SK-N-SH (cell line): Measurements from ENCODE around the gene FAIM2. TPM values are rescaled to one million over a fixed set of nuclear protein-coding genes. Genes with fewer than 3 reads are reported as not detected.

Source experiments
- CTCF ChIA-PET: fragments of 300-600, 350-600 bp; formaldehyde crosslinking; extraction: SDS; loops from one replicate; lab custom pipeline; 2021; lab: Yijun Ruan, JAX
- POLR2A ChIA-PET: fragments of 350-600 bp; sonication (Branson Sonifier 250); formaldehyde crosslinking; extraction: SDS; loops from one replicate; lab custom pipeline; 2020; ENCODE audit warnings: antibody characterized with exemption, inconsistent platforms; lab: Yijun Ruan, JAX
- DNase-seq: peaks from one replicate; pipeline ENCODE4 v3.0.0; 2012
- H2AFZ ChIP-seq: fragments of 200-600 bp; sonication (generic); 2 replicates; pipeline ENCODE4 v1.8.1; 2016; ENCODE audit warnings: antibody characterized with exemption, mild to moderate bottlenecking, low read depth
- H3F3A ChIP-seq: fragments of 200-600 bp; sonication (generic); replicated peaks from 2 replicates; pipeline ENCODE3; 2016; ENCODE audit warnings: antibody characterized with exemption, mild to moderate bottlenecking; ENCODE audit not compliant: insufficient read depth
- H3K27ac ChIP-seq, 2 experiments: fragments of 200-500 bp in 1 of 2; fragments of 200-600 bp in 1 of 2; sonication (Bioruptor generic) in 1 of 2; sonication (generic), shearing (Covaris generic) in 1 of 2; 2 replicates each; pipeline versions ENCODE4 v1.5.1 to v1.6.1; 2014 to 2016; ENCODE audit warnings: low read depth in 2 of 2, inconsistent platforms in 1 of 2, low read length in 1 of 2, mild to moderate bottlenecking in 1 of 2, mixed read lengths in 1 of 2
- H3K27me3 ChIP-seq: fragments of 200-600 bp; sonication (generic), shearing (Covaris generic); 2 replicates; pipeline ENCODE4 v1.6.1; 2016; ENCODE audit warnings: mixed run types; ENCODE audit not compliant: insufficient read depth
- H3K36me3 ChIP-seq, 2 experiments: fragments of 200-500 bp in 1 of 2; fragments of 200-600 bp in 1 of 2; sonication (Bioruptor generic) in 1 of 2; sonication (generic) in 1 of 2; replicated peaks in 1 of 2; 2 replicates each; pipeline versions ENCODE3 to v1.5.1; 2014 to 2016; ENCODE audit warnings: low read length in 1 of 2, mild to moderate bottlenecking in 1 of 2; ENCODE audit not compliant: insufficient read depth in 2 of 2, control insufficient read depth in 1 of 2
- H3K4me1 ChIP-seq, 2 experiments: fragments of 200-500 bp in 1 of 2; fragments of 200-600 bp in 1 of 2; sonication (Bioruptor generic) in 1 of 2; sonication (generic), shearing (Covaris generic) in 1 of 2; 2 replicates each; pipeline versions ENCODE4 v1.5.1 to v1.6.1; 2014 to 2016; ENCODE audit warnings: low read depth in 1 of 2, low read length in 1 of 2, mixed run types in 1 of 2; ENCODE audit not compliant: insufficient read depth in 2 of 2, control insufficient read depth in 1 of 2
- H3K4me2 ChIP-seq: fragments of 200-600 bp; sonication (generic), shearing (Covaris generic); 2 replicates; pipeline ENCODE4 v1.6.1; 2017; ENCODE audit warnings: mixed run types
- H3K4me3 ChIP-seq, 2 experiments: fragments of 200-500 bp in 1 of 2; fragments of 200-600 bp in 1 of 2; sonication (Bioruptor generic) in 1 of 2; sonication (generic), shearing (Covaris generic) in 1 of 2; 2 replicates each; pipeline versions ENCODE4 v1.5.1 to v1.8.1; 2014 to 2016; ENCODE audit warnings: low read depth in 2 of 2, inconsistent platforms in 1 of 2, low read length in 1 of 2, mild to moderate bottlenecking in 1 of 2, mixed read lengths in 1 of 2, moderate library complexity in 1 of 2
- H3K79me2 ChIP-seq: fragments of 200-600 bp; sonication (generic); 2 replicates; pipeline ENCODE4 v1.8.1; 2017; ENCODE audit warnings: mild to moderate bottlenecking; ENCODE audit not compliant: insufficient read depth
- H3K9ac ChIP-seq: fragments of 200-600 bp; sonication (generic); 2 replicates; pipeline ENCODE4 v1.6.1; 2017; ENCODE audit warnings: mixed run types
- H3K9me2 ChIP-seq: fragments of 200-600 bp; sonication (generic); 2 replicates; pipeline ENCODE4 v1.6.1; 2017; ENCODE audit warnings: mixed run types
- H3K9me3 ChIP-seq: fragments of 200-600 bp; sonication (generic); 2 replicates; pipeline ENCODE4 v1.6.1; 2017; ENCODE audit warnings: mixed run types, mild to moderate bottlenecking, moderate library complexity
- H4K20me1 ChIP-seq: fragments of 200-600 bp; sonication (generic); 2 replicates; pipeline ENCODE4 v1.6.1; 2017; ENCODE audit warnings: mild to moderate bottlenecking, mixed run types; ENCODE audit not compliant: insufficient read depth
- ELF1 ChIP-seq: IDR thresholded peaks from 2 replicates; pipeline ENCODE4 v1.4.0; 2012
- FOSL2 ChIP-seq: IDR thresholded peaks from 2 replicates; pipeline ENCODE4 v1.4.0; 2012; ENCODE audit warnings: low read depth, mild to moderate bottlenecking, moderate library complexity, borderline replicate concordance
- GABPA ChIP-seq: IDR thresholded peaks from 2 replicates; pipeline ENCODE4 v1.4.0; 2012; ENCODE audit warnings: low read depth, mild to moderate bottlenecking
- GATA2 ChIP-seq: sonication (generic); formaldehyde crosslinking; IDR thresholded peaks from 2 replicates; pipeline ENCODE4 v1.5.0; 2020; ENCODE audit warnings: mild to moderate bottlenecking, missing genetic modification reagents
- JUND ChIP-seq: IDR thresholded peaks from 2 replicates; pipeline ENCODE4 v1.4.0; 2012
- MEF2A ChIP-seq: IDR thresholded peaks from 2 replicates; pipeline ENCODE4 v1.4.0; 2012; ENCODE audit warnings: low read depth, borderline replicate concordance
- NRF1 ChIP-seq: IDR thresholded peaks from 2 replicates; pipeline ENCODE4 v1.6.1; 2012; ENCODE audit warnings: low read depth, mild to moderate bottlenecking, low read length
- PBX3 ChIP-seq: IDR thresholded peaks from 2 replicates; pipeline ENCODE4; 2012
- RCOR1 ChIP-seq: fragments of 150-350 bp; IDR thresholded peaks from 2 replicates; pipeline ENCODE4 v1.6.1; 2017; ENCODE audit warnings: antibody characterized with exemption, low read length
- SMC3 ChIP-seq: IDR thresholded peaks from 2 replicates; pipeline ENCODE4 v1.6.1; 2012; ENCODE audit warnings: low read depth, low read length, improper control_type of control experiment
- TAF1 ChIP-seq: IDR thresholded peaks from 2 replicates; pipeline ENCODE4 v1.6.1; 2012; ENCODE audit warnings: low read depth, mild to moderate bottlenecking, low read length, moderate library complexity, borderline replicate concordance
- TCF12 ChIP-seq: IDR thresholded peaks from 2 replicates; pipeline ENCODE4 v1.4.0; 2012
- USF1 ChIP-seq: IDR thresholded peaks from 2 replicates; pipeline ENCODE4 v1.4.0; 2012; ENCODE audit warnings: low read depth, borderline replicate concordance
- USF2 ChIP-seq: fragments of 150-350 bp; IDR thresholded peaks from 2 replicates; pipeline ENCODE4 v1.6.1; 2017; ENCODE audit warnings: antibody characterized with exemption, low read length, low read depth, borderline replicate concordance
- WGBS: methylation state at CpG from one replicate; pipeline ENCODE4 v1.1.6; 2017; ENCODE audit warnings: low lambda C conversion rate; 5-methylcytosine and 5-hydroxymethylcytosine counted together
- polyA plus RNA-seq, 3 experiments: library from polyadenylated mRNA; depleted of rRNA; stranded (reverse); fragments of >200 nt; gene quantifications; 2 replicates each; pipeline ENCODE4 v1.2.3, GENCODE V29; 2012

FAIM2 gene
- polyA plus RNA-seq, 1 of the 3 experiments (the other 2 are of a cell fraction) = 11.3 TPM

- peaks cover 66% of the 10 kb centered on the region for H3K79me2 ChIP-seq
- no peak overlapping the region for H3K4me3 ChIP-seq
Measured at GRCh38 chr12:49825971-49826421, 77.7 kb downstream of the FAIM2 start.

GRCh38 chr12:49825360-49825970, 78.2 kb downstream of the FAIM2 start:
- Histone ChIP-seq H3F3A (peaks cover 4% of the 10 kb centered on the region), H3K9me2 (no peaks in the 10 kb centered on the region), H4K20me1 (peaks cover 61% of the 10 kb centered on the region), H3K9ac (no peak overlapping the region), H2AFZ (no peak overlapping the region), H3K4me1 (peaks cover 15 to 31% of the 10 kb centered on the region in 2 experiments; a peak in 3 of 4 replicates), H3K4me3 (peak overlapping the region in 1 of 2 experiments; percentile 17; a peak in 1 of 4 replicates), H3K36me3 (peaks cover 7 to 12% of the 10 kb centered on the region in 2 experiments), H3K27me3 (no peaks in the 10 kb centered on the region), H3K79me2 (peaks cover 71% of the 10 kb centered on the region), H3K4me2 (peak overlapping the region; percentile 27; the same call in 1 of the 2 replicates), H3K9me3 (no peaks in the 10 kb centered on the region), H3K27ac (no peak overlapping the region)
- TF ChIP-seq JUND (no peak), USF2 (no peak), SMC3 (no peak), ELF1 (no peak), PBX3 (no peak), FOSL2 (no peak), TAF1 (no peak), RCOR1 (no peak)
- POLR2A ChIA-PET = interaction anchor here (0.6 kb wide), 1 partner anchor 1548 kb away, joined by 4 read pairs; no protein-coding TSS in a partner anchor
- no peak for DNase-seq
- 100% methylated on average over 3 of the region's 5 CpGs for WGBS
- CTCF ChIA-PET = interaction anchor here (0.6 to 7.5 kb wide), 4 partner anchors 14 to 84 kb away, joined by 3 to 51 read pairs (median 4); partner anchors contain the start of gene TMBIM6

More at GRCh38 chr12:49825971-49826421, 77.7 kb downstream of the FAIM2 start:
- ChIA-PET POLR2A (interaction anchor here (0.6 to 2.6 kb wide), 3 partner anchors 9 to 1547 kb away, joined by 3 to 9 read pairs (median 4); no protein-coding TSS in a partner anchor), CTCF (interaction anchor here (0.6 to 7.5 kb wide), 3 partner anchors 13 to 85 kb away, joined by 3 to 51 read pairs (median 3); partner anchors contain the start of gene TMBIM6)
- no peak for DNase-seq
- no peak overlapping the region for H3K27ac ChIP-seq
- no peaks in the 10 kb centered on the region for H3K9me3 ChIP-seq
- H3K9me2 ChIP-seq = no peaks in the 10 kb centered on the region
- peak overlapping the region; percentile 99 for H3K4me2 ChIP-seq
- no peak overlapping the region for H3K9ac ChIP-seq
- WGBS = 92% methylated on average over 3 of the region's 4 CpGs
- H3K36me3 ChIP-seq = peaks cover 7 to 12% of the 10 kb centered on the region in 2 experiments
- H3K4me1 ChIP-seq = peaks cover 15 to 31% of the 10 kb centered on the region in 2 experiments; a peak in 3 of 4 replicates
- peaks cover 56% of the 10 kb centered on the region for H4K20me1 ChIP-seq
- H2AFZ ChIP-seq = no peak overlapping the region
- H3F3A ChIP-seq = peaks cover 4% of the 10 kb centered on the region
- no peak for TF ChIP-seq GABPA
- no peak for TF ChIP-seq MEF2A
- no peak for TF ChIP-seq NRF1
- TF ChIP-seq ELF1 = no peak
- TF ChIP-seq RCOR1 = no peak
- no peak for TF ChIP-seq PBX3
- no peak for TF ChIP-seq USF1
- no peak for TF ChIP-seq GATA2 (CRISPR knock-in tag)
- TF ChIP-seq TCF12 = no peak
- no peaks in the 10 kb centered on the region for H3K27me3 ChIP-seq
